ENCODE results near the gene COL8A2.

COL8A2 gene

GRCh38 chr1:36055706-36056105 lies 69.3 kb downstream of the COL8A2 start:
- DNase-seq (ENCODE audit: low read depth) = no peak

DNA sequence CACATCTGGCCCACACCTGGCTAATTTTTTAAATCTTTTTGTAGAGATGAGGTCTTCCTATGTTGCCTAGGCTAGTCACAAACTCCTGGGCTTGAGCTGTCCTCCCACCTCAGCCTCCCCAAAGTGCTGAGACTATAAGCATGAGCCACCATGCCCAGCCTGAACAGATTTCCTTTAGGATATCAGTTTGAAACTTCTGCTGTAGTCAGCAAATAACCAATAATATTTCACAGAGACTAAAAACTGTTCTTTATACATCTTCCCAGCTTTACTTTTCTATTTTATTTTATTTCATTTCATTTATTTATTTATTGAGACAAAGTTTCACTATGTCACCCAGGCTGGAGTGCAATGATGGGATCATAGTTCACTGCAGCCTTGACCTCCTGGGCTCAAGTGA lies 71.0 kb downstream of the COL8A2 start:
- no peak for DNase-seq (ENCODE audit: low read depth)

DNA sequence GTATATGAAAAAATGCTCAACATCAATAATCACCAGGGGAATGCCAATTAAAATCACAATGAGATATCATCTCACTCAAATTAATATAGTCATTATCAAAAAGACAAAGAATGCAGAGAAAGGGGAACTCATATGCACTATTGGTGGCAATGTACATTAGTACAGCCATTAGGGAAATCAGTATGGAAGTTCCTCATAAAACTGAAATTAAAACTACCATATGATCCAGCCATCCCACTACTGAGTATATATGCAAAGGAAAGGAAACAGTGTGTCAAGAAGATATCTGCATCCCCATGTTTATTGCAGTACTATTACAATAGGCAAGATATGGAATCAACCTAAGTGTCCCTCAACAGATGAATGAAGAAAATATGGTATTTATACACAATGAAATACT lies 73.2 kb downstream of the COL8A2 start:
- no peak for DNase-seq (ENCODE audit: low read depth)

All from activated T-cell treated with anti-CD3 and anti-CD28 coated beads for 24 hours (primary cell).